GM18526 (cell line): Measurements from ENCODE around the gene TMEM131.

ENCODE experiments used
- POLR2A ChIP-seq: IDR thresholded peaks from 3 replicates; pipeline ENCODE4 v1.6.1; 2011; ENCODE audit not compliant: insufficient read length; ENCODE audit errors: extremely low read depth

Gene TMEM131

GRCh38 chr2:97979904-97980303, 15.8 kb downstream of the TMEM131 start:
- TF ChIP-seq POLR2A: no peak

GRCh38 chr2:97974471-97974870, 21.3 kb downstream of the TMEM131 start:
- TF ChIP-seq POLR2A: no peak

- TF ChIP-seq POLR2A: no peak
These were observed 25.3 kb downstream of the TMEM131 start for GRCh38 chr2:97970293-97971060.

- no peak for TF ChIP-seq POLR2A
These were observed 26.4 kb downstream of the TMEM131 start for GRCh38 chr2:97969081-97970067.

- TF ChIP-seq POLR2A: no peak
These were observed 27.7 kb downstream of the TMEM131 start for GRCh38 chr2:97967931-97968627.

GRCh38 chr2:97967216-97967592, 28.5 kb downstream of the TMEM131 start:
- no peak for TF ChIP-seq POLR2A

- TF ChIP-seq POLR2A: no peak
These were observed 29.1 kb downstream of the TMEM131 start for GRCh38 chr2:97966545-97967215.

GRCh38 chr2:97965116-97965515, 30.6 kb downstream of the TMEM131 start:
- TF ChIP-seq POLR2A: no peak

GRCh38 chr2:97963880-97964279, 31.9 kb downstream of the TMEM131 start:
- no peak for TF ChIP-seq POLR2A

- TF ChIP-seq POLR2A: no peak
These were observed 32.7 kb downstream of the TMEM131 start for GRCh38 chr2:97963079-97963406.

GRCh38 chr2:97961534-97961933, 34.2 kb downstream of the TMEM131 start:
- TF ChIP-seq POLR2A: no peak

- TF ChIP-seq POLR2A: no peak
These were observed 37.6 kb downstream of the TMEM131 start for GRCh38 chr2:97958184-97958583.

GRCh38 chr2:97957432-97958183, 38.1 kb downstream of the TMEM131 start:
- TF ChIP-seq POLR2A: no peak

GRCh38 chr2:97953853-97954252, 41.9 kb downstream of the TMEM131 start:
- TF ChIP-seq POLR2A: no peak
